IMR-90 (cell line): ENCODE results near the gene ZC3H12D. TPM values are rescaled to one million over a fixed set of nuclear protein-coding genes. Genes with fewer than 3 reads are reported as not detected.

Source experiments
- ATAC-seq: fragments of 200-7000 bp; cut with Tn5 transposase; 2 replicates; pipeline ENCODE4 v1.9.1; 2020; ENCODE audit warnings: low read depth, mild to moderate bottlenecking, moderate library complexity
- BruUV-seq: library from RNA; stranded (reverse); fragments of 400-500 nt; replicated peaks from 2 replicates; lab custom pipeline; 2021; lab: Mats Ljungman, UMichigan
- CTCF ChIA-PET: fragments of 300-600 bp; formaldehyde crosslinking; extraction: SDS; loops from one replicate; lab custom pipeline; 2021; ENCODE audit warnings: antibody characterized with exemption; lab: Yijun Ruan, JAX
- POLR2A ChIA-PET: fragments of 300-600 bp; sonication (Branson Sonifier 250); formaldehyde crosslinking; loops from one replicate; lab custom pipeline; 2022; ENCODE audit warnings: antibody characterized with exemption; ENCODE audit not compliant: unreplicated experiment; lab: Charles Lee
- DNase-seq: peaks from one replicate; pipeline ENCODE4 v3.0.0; 2013
- H2AFZ ChIP-seq: replicated peaks from 2 replicates; pipeline ENCODE3; 2013; ENCODE audit warnings: low read length, mild to moderate bottlenecking; ENCODE audit not compliant: poor library complexity
- H2AK5ac ChIP-seq: 2 replicates; pipeline ENCODE4 v1.6.1; 2013; ENCODE audit warnings: low read depth, low read length, inconsistent platforms
- H2AK9ac ChIP-seq: replicated peaks from 2 replicates; pipeline ENCODE3; 2013; ENCODE audit warnings: mild to moderate bottlenecking, low read depth, low read length, moderate library complexity; ENCODE audit not compliant: poor library complexity
- H2BK120ac ChIP-seq: 2 replicates; pipeline ENCODE4 v1.6.1; 2013; ENCODE audit warnings: low read depth, low read length, inconsistent platforms
- H2BK15ac ChIP-seq: 3 replicates; pipeline ENCODE4 v1.6.1; 2013; ENCODE audit warnings: low read depth, low read length, inconsistent platforms
- H2BK20ac ChIP-seq: 2 replicates; pipeline ENCODE4 v1.6.1; 2013; ENCODE audit warnings: low read depth, mild to moderate bottlenecking, inconsistent platforms, low read length, moderate library complexity
- H2BK5ac ChIP-seq: 2 replicates; pipeline ENCODE4 v1.6.1; 2013; ENCODE audit warnings: mild to moderate bottlenecking, low read depth, low read length, inconsistent platforms; ENCODE audit not compliant: poor library complexity, severe bottlenecking
- H3K14ac ChIP-seq: replicated peaks from 2 replicates; pipeline ENCODE4 v1.6.1; 2013; ENCODE audit warnings: low read depth, low read length, inconsistent platforms
- H3K18ac ChIP-seq: 2 replicates; pipeline ENCODE4 v1.6.1; 2013; ENCODE audit warnings: low read depth, low read length, control low read depth
- H3K23ac ChIP-seq: 2 replicates; pipeline ENCODE4 v1.6.1; 2013; ENCODE audit warnings: low read depth, low read length, inconsistent platforms
- H3K27ac ChIP-seq: 2 replicates; pipeline ENCODE4 v1.5.1; 2013; ENCODE audit warnings: mild to moderate bottlenecking, control low read depth, low read length; ENCODE audit not compliant: insufficient read depth
- H3K27me3 ChIP-seq: 2 replicates; pipeline ENCODE4 v1.6.1; 2013; ENCODE audit warnings: low read length; ENCODE audit not compliant: control insufficient read depth, insufficient read depth
- H3K36me3 ChIP-seq: 2 replicates; pipeline ENCODE4 v1.6.1; 2013; ENCODE audit warnings: low read length, mixed read lengths; ENCODE audit not compliant: control insufficient read depth, insufficient read depth
- H3K4ac ChIP-seq: 2 replicates; pipeline ENCODE4 v1.6.1; 2013; ENCODE audit warnings: low read depth, low read length, inconsistent platforms
- H3K4me1 ChIP-seq: 2 replicates; pipeline ENCODE4 v1.6.1; 2013; ENCODE audit warnings: low read length, mixed read lengths; ENCODE audit not compliant: control insufficient read depth, insufficient read depth
- H3K4me2 ChIP-seq: 2 replicates; pipeline ENCODE4 v1.6.1; 2013; ENCODE audit warnings: low read depth, mild to moderate bottlenecking, control low read depth, low read length, moderate library complexity
- H3K4me3 ChIP-seq: 2 replicates; pipeline ENCODE4 v1.5.1; 2013; ENCODE audit warnings: low read depth, mild to moderate bottlenecking, control low read depth, low read length, moderate library complexity; ENCODE audit not compliant: insufficient read depth
- H3K56ac ChIP-seq: 2 replicates; pipeline ENCODE4 v1.6.1; 2013; ENCODE audit warnings: low read length, inconsistent platforms; ENCODE audit not compliant: insufficient read depth; ENCODE audit errors: extremely low read depth
- H3K79me1 ChIP-seq, 2 experiments: 2 replicates each; pipeline ENCODE4 v1.6.1; 2013; ENCODE audit warnings: low read length in 2 of 2, inconsistent platforms in 1 of 2, low read depth in 1 of 2
- H3K9ac ChIP-seq: 2 replicates; pipeline ENCODE4 v1.6.1; 2013; ENCODE audit warnings: low read depth, low read length, control low read depth
- H3K9me1 ChIP-seq: 2 replicates; pipeline ENCODE4 v1.6.1; 2013; ENCODE audit warnings: low read length, inconsistent platforms; ENCODE audit not compliant: insufficient read depth
- H3K9me3 ChIP-seq: 2 replicates; pipeline ENCODE4 v1.6.1; 2013; ENCODE audit warnings: low read length; ENCODE audit not compliant: control insufficient read depth, insufficient read depth
- H4K20me1 ChIP-seq: 2 replicates; pipeline ENCODE4 v1.6.1; 2013; ENCODE audit warnings: low read length, inconsistent platforms; ENCODE audit not compliant: insufficient read depth
- H4K5ac ChIP-seq: 2 replicates; pipeline ENCODE4 v1.6.1; 2013; ENCODE audit warnings: mild to moderate bottlenecking, low read depth, low read length, control low read depth
- H4K8ac ChIP-seq, 2 experiments: 2 replicates each; pipeline ENCODE4 v1.6.1; 2013; ENCODE audit warnings: low read depth in 2 of 2, low read length in 2 of 2, control low read depth in 1 of 2, inconsistent platforms in 1 of 2
- H4K91ac ChIP-seq: 2 replicates; pipeline ENCODE4 v1.6.1; 2013; ENCODE audit warnings: low read depth, low read length, inconsistent platforms; ENCODE audit not compliant: insufficient read depth
- CEBPB ChIP-seq: IDR thresholded peaks from 2 replicates; pipeline ENCODE4 v1.6.1; 2012; ENCODE audit warnings: low read depth, low read length, improper control_type of control experiment
- ELK1 ChIP-seq: fragments of 150-350 bp; IDR thresholded peaks from 2 replicates; pipeline ENCODE4 v1.6.1; 2016; ENCODE audit warnings: low read depth, mild to moderate bottlenecking, low read length, moderate library complexity, borderline replicate concordance
- MAZ ChIP-seq: IDR thresholded peaks from 2 replicates; pipeline ENCODE4 v1.6.1; 2012; ENCODE audit warnings: low read depth, mild to moderate bottlenecking, low read length, improper control_type of control experiment, moderate library complexity, borderline replicate concordance
- MXI1 ChIP-seq: IDR thresholded peaks from 2 replicates; pipeline ENCODE4 v1.6.1; 2012; ENCODE audit warnings: low read depth, mild to moderate bottlenecking, low read length, moderate library complexity, borderline replicate concordance
- NFE2L2 ChIP-seq: fragments of 150-350 bp; IDR thresholded peaks from 2 replicates; pipeline ENCODE4 v1.6.1; 2016; ENCODE audit warnings: low read depth, mild to moderate bottlenecking, low read length
- RAD21 ChIP-seq: IDR thresholded peaks from 2 replicates; pipeline ENCODE4 v1.6.1; 2012; ENCODE audit warnings: low read length, improper control_type of control experiment
- RCOR1 ChIP-seq: IDR thresholded peaks from 2 replicates; pipeline ENCODE4 v1.6.1; 2012; ENCODE audit warnings: mild to moderate bottlenecking, low read length, improper control_type of control experiment; ENCODE audit not compliant: insufficient replicate concordance
- SMC3 ChIP-seq: fragments of 150-350 bp; IDR thresholded peaks from 2 replicates; pipeline ENCODE4 v1.6.1; 2016; ENCODE audit warnings: low read depth, mild to moderate bottlenecking, antibody characterized with exemption, low read length, moderate library complexity
- USF2 ChIP-seq: fragments of 150-350 bp; IDR thresholded peaks from 2 replicates; pipeline ENCODE4 v1.6.1; 2017; ENCODE audit warnings: mild to moderate bottlenecking, antibody characterized with exemption, low read length, low read depth
- WGBS, 2 experiments: methylation state at CpG; one replicate each; pipeline versions ENCODE4 v1.1.5 to v1.1.7; 2013; ENCODE audit warnings: missing lambda C conversion rate in 2 of 2; ENCODE audit not compliant: insufficient read length in 1 of 2; ENCODE audit errors: extremely low coverage in 2 of 2; 5-methylcytosine and 5-hydroxymethylcytosine counted together
- dilution Hi-C: fragments of 300-500 bp; cut with HindIII; formaldehyde crosslinking; loops from one replicate; pipeline ENCODE4 v1.14.3; 2018; ENCODE audit warnings: low sequenced_read_pairs; ENCODE audit not compliant: unreplicated experiment
- in situ Hi-C: fragments of 300-500 bp; cut with MboI; formaldehyde crosslinking; loops from 3 replicates; pipeline ENCODE4 v1.14.3; 2019; ENCODE audit warnings: low sequenced_read_pairs, inconsistent platforms, mixed read lengths
- intact Hi-C: fragments of 100-400 bp; cut with micrococcal nuclease; formaldehyde crosslinking; loops from 2 replicates; pipeline ENCODE4 v1.10.0; 2022
- polyA plus RNA-seq, 3 experiments: library from polyadenylated mRNA; depleted of rRNA; stranded (reverse); fragments of >200 nt; gene quantifications; 2 replicates each; pipeline ENCODE4 v1.2.3, GENCODE V29; 2012; ENCODE audit warnings: low replicate concordance in 1 of 3
- total RNA-seq: library from RNA; depleted of rRNA; stranded (reverse); fragments of >200 nt; gene quantifications from 2 replicates; pipeline ENCODE4 v1.2.3, GENCODE V29; 2012

ZC3H12D gene
- total and polyA plus RNA-seq, 2 of the 4 experiments (the other 2 are of a cell fraction), result under 0.01 to 0.12 TPM

- Histone ChIP-seq H3K36me3 (peaks cover 19% of the 10 kb centered on the region), H4K8ac (no peak within 1 kb of the TSS), H3K9me3 (no peaks in the 10 kb centered on the region), H3K4ac (no peak within 1 kb of the TSS), H2BK120ac (no peak within 1 kb of the TSS), H3K18ac (no peak within 1 kb of the TSS), H2BK15ac (no peak within 1 kb of the TSS), H3K27ac (no peak within 1 kb of the TSS), H2AK5ac (no peak within 1 kb of the TSS), H4K20me1 (no peaks in the 10 kb centered on the region), H4K5ac (no peak within 1 kb of the TSS), H2BK20ac (no peak within 1 kb of the TSS), H3K27me3 (no peaks in the 10 kb centered on the region), H2AK9ac (no peak within 1 kb of the TSS), H3K14ac (no peak within 1 kb of the TSS), H4K91ac (no peak within 1 kb of the TSS), H3K4me1 (no peaks in the 10 kb centered on the region), H3K9me1 (peaks cover 5% of the 10 kb centered on the region; the same call in 1 of the 2 replicates), H3K4me2 (no peak within 1 kb of the TSS), H3K56ac (no peak within 1 kb of the TSS), H3K9ac (no peak within 1 kb of the TSS), H3K4me3 (no peak within 1 kb of the TSS), H3K23ac (no peak within 1 kb of the TSS), H2AFZ (no peak within 1 kb of the TSS), H3K79me1 (peaks cover 7 to 9% of the 10 kb centered on the region in 2 experiments; a peak in 3 of 4 replicates), H2BK5ac (no peak within 1 kb of the TSS)
- intact Hi-C loops (no loop called here), in situ Hi-C loops (no loop called here), dilution Hi-C loops (no loop called here)
- TF ChIP-seq RCOR1 (no peak), MXI1 (no peak), USF2 (no peak), MAZ (no peak), CEBPB (no peak), ELK1 (no peak), NFE2L2 (no peak), RAD21 (no peak), SMC3 (no peak)
- ChIA-PET POLR2A (no interaction called here), CTCF (no interaction called here)
- DNase-seq (no peak), ATAC-seq (no peak)
- no CpG with 5 or more reads among the region's 11 CpGs for WGBS, 2 experiments
- no TSS peak for BruUV-seq
Observed at GRCh38 chr6:149400050-149400449, 84.8 kb downstream of the ZC3H12D start, which contains the start of gene SUMO4. Gene SUMO4, plus strand, starts transcription at chr6:149400262. Its CDS starts 130 bp downstream, at chr6:149400392.
